Right renal cortex interstitium (tissue), 3 donors: Measurements from ENCODE around the gene TEX2. TPM values are rescaled to one million over a fixed set of nuclear protein-coding genes. Genes with fewer than 3 reads are reported as not detected.
"Not testable (repeated sequence)": the region's sequence is repeated elsewhere in the genome, so short reads cannot be mapped to it uniquely, and the experiment has no call there.

Experiments
- DNase-seq, 3 donors: peaks; one replicate each; pipeline ENCODE4 v3.0.0-alpha.2; 2013; ENCODE audit warnings: low read depth in 3 of 3, low spot score in 2 of 3
- polyA plus RNA-seq, 3 donors: library from polyadenylated mRNA; unstranded; fragments of 120-200 nt; gene quantifications; one replicate each; pipeline ENCODE4 v1.2.1, GENCODE V29; 2013; ENCODE audit not compliant: insufficient read length in 3 of 3

TEX2 gene
- polyA plus RNA-seq, 3 donors, result 26.0 to 26.9 (median 26.2) TPM

- DNase-seq, result no peak
Observed at GRCh38 chr17:64240741-64241347, 22.2 kb downstream of the TEX2 start.

GRCh38 chr17:64240261-64240740, 22.8 kb downstream of the TEX2 start:
- no peak for DNase-seq

- DNase-seq, result not testable (repeated sequence)
Observed at GRCh38 chr17:64238449-64238848, 24.6 kb downstream of the TEX2 start.

- DNase-seq, result no peak
Observed at GRCh38 chr17:64236827-64237403, 26.1 kb downstream of the TEX2 start.

GRCh38 chr17:64234961-64235360, 28.1 kb downstream of the TEX2 start:
- DNase-seq, result no peak

GRCh38 chr17:64232466-64233262, 30.4 kb downstream of the TEX2 start:
- DNase-seq, result no peak

GRCh38 chr17:64231567-64232141, 31.4 kb downstream of the TEX2 start:
- no peak for DNase-seq

- no peak for DNase-seq
Observed at GRCh38 chr17:64230791-64231408, 32.2 kb downstream of the TEX2 start.

- no peak for DNase-seq
Observed at GRCh38 chr17:64229815-64230728, 33.0 kb downstream of the TEX2 start.

GRCh38 chr17:64226132-64226531, 36.9 kb downstream of the TEX2 start:
- DNase-seq, result no peak

- DNase-seq, result no peak
Observed at GRCh38 chr17:64225410-64225809, 37.6 kb downstream of the TEX2 start.

GRCh38 chr17:64223931-64224629, 39.0 kb downstream of the TEX2 start:
- no peak for DNase-seq

- no peak for DNase-seq
Observed at GRCh38 chr17:64223283-64223682, 39.8 kb downstream of the TEX2 start.

GRCh38 chr17:64221679-64222078, 41.4 kb downstream of the TEX2 start:
- DNase-seq, result no peak

GRCh38 chr17:64220604-64221003, 42.5 kb downstream of the TEX2 start:
- DNase-seq, result not testable (repeated sequence)

GRCh38 chr17:64219571-64219970, 43.5 kb downstream of the TEX2 start:
- no peak for DNase-seq

GRCh38 chr17:64218066-64218465, 45.0 kb downstream of the TEX2 start:
- no peak for DNase-seq

GRCh38 chr17:64217249-64217691, 45.8 kb downstream of the TEX2 start:
- no peak for DNase-seq
